H1 (cell line): Measurements from ENCODE around the gene SFTPB. TPM values are rescaled to one million over a fixed set of nuclear protein-coding genes. Genes with fewer than 3 reads are reported as not detected.

Source experiments
- CHD2 ChIP-seq: IDR thresholded peaks from 2 replicates; pipeline ENCODE4 v1.6.1; 2012; ENCODE audit warnings: low read length, improper control_type of control experiment
- EP300 ChIP-seq, 2 experiments: IDR thresholded peaks; 1 replicate in 1 of 2; 2 replicates in 1 of 2; pipeline ENCODE4 v1.6.1; 2011 to 2012; ENCODE audit warnings: low read depth in 2 of 2, low read length in 2 of 2, mild to moderate bottlenecking in 2 of 2, borderline replicate concordance in 1 of 2, inconsistent platforms in 1 of 2, moderate library complexity in 1 of 2
- KDM5A ChIP-seq: fragments of 200-600 bp; IDR thresholded peaks from 2 replicates; pipeline ENCODE4 v1.7.1; 2012; ENCODE audit warnings: mild to moderate bottlenecking, low read length, inconsistent platforms, mixed read lengths
- SP1 ChIP-seq: IDR thresholded peaks from 2 replicates; pipeline ENCODE4 v1.6.1; 2011; ENCODE audit warnings: low read depth, low read length
- polyA plus RNA-seq, 7 experiments: library from polyadenylated mRNA; depleted of rRNA in 3 of 7; stranded (reverse) in 5 of 7; unstranded in 2 of 7; fragments of >200 nt in 5 of 7; fragments of 200-250 nt in 2 of 7; gene quantifications; 1 replicate in 5 of 7; 2 replicates in 1 of 7; 4 replicates in 1 of 7; pipeline versions ENCODE4 v1.2.1 to v1.2.3, GENCODE V29; 2011 to 2013; ENCODE audit warnings: missing spikeins in 2 of 7, mixed read lengths in 2 of 7
- total RNA-seq: library from RNA; stranded (reverse); fragmentation: NEBNext Ultra II Directional; extraction: Animal tissue kit (Norgen Biotek cat#: 25700); gene quantifications from 2 replicates; pipeline ENCODE4 v1.2.1, GENCODE V29; 2021

SFTPB gene
- total and polyA plus RNA-seq, 2 of the 8 experiments (the other 6 are each of a cell fraction or from before 2014, with no cell fraction given): not detected

GRCh38 chr2:85644909-85645308 is 23.1 kb downstream of the SFTPB start (continued):
- no peak for TF ChIP-seq KDM5A
- no peak for TF ChIP-seq EP300 (IDR thresholded peaks at IDR 0.05; ENCODE audit: borderline replicate concordance in 1 of 2, low read depth in 2 of 2, low read length in 2 of 2)
- no peak for TF ChIP-seq SP1
- TF ChIP-seq CHD2: no peak
- TF ChIP-seq, all 59 proteins: peak for 0
